Measurements from ENCODE around the gene RUBCNL. TPM values are rescaled to one million over a fixed set of nuclear protein-coding genes. Genes with fewer than 3 reads are reported as not detected.
"Not testable (repeated sequence)": the region's sequence is repeated elsewhere in the genome, so short reads cannot be mapped to it uniquely, and the experiment has no call there.

The RUBCNL gene
- total RNA-seq, 2 experiments from 2014 or later = 0.48 to 1.1 TPM

- no peak for DNase-seq
- Mint-ChIP-seq H3K36me3 (no peaks in the 10 kb centered on the region), H3K4me1 (peaks cover 20% of the 10 kb centered on the region), H3K27ac (no peak overlapping the region), H3K9me3 (no peaks in the 10 kb centered on the region), H3K4me3 (peak overlapping the region; percentile 84), H3K27me3 (peaks cover 53% of the 10 kb centered on the region)
- POLR2A ChIA-PET = no interaction called here
- ATAC-seq (ENCODE audit: low read depth) = no peak
These were observed 524 bp downstream of the RUBCNL start for GRCh38 chr13:46386392-46387063.

GRCh38 chr13:46385946-46386345 is 1.1 kb downstream of the RUBCNL start:
- POLR2A ChIA-PET = no interaction called here
- H3K4me3 Mint-ChIP-seq = no peak overlapping the region
- H3K27me3 Mint-ChIP-seq = peaks cover 53% of the 10 kb centered on the region
- H3K36me3 Mint-ChIP-seq = no peaks in the 10 kb centered on the region
- H3K9me3 Mint-ChIP-seq = no peaks in the 10 kb centered on the region
- ATAC-seq (ENCODE audit: low read depth) (no peak), DNase-seq (no peak)
- H3K4me1 Mint-ChIP-seq = peaks cover 20% of the 10 kb centered on the region
- H3K27ac Mint-ChIP-seq = no peak overlapping the region

- DNase-seq = no peak
- peaks cover 49% of the 10 kb centered on the region for H3K27me3 Mint-ChIP-seq
- no peak overlapping the region for H3K4me3 Mint-ChIP-seq
- H3K4me1 Mint-ChIP-seq = peaks cover 7% of the 10 kb centered on the region
- H3K36me3 Mint-ChIP-seq = no peaks in the 10 kb centered on the region
- POLR2A ChIA-PET = no interaction called here
- no peaks in the 10 kb centered on the region for H3K9me3 Mint-ChIP-seq
- ATAC-seq (ENCODE audit: low read depth) = no peak
- H3K27ac Mint-ChIP-seq = no peak overlapping the region
These were observed 3.7 kb downstream of the RUBCNL start for GRCh38 chr13:46383383-46383782.

- no peaks in the 10 kb centered on the region for H3K36me3 Mint-ChIP-seq
- POLR2A ChIA-PET = no interaction called here
- H3K4me1 Mint-ChIP-seq = peaks cover 3% of the 10 kb centered on the region
- H3K4me3 Mint-ChIP-seq = no peak overlapping the region
- ATAC-seq (ENCODE audit: low read depth) (no peak), DNase-seq (no peak)
- H3K27me3 Mint-ChIP-seq = peaks cover 39% of the 10 kb centered on the region
- H3K9me3 Mint-ChIP-seq = no peaks in the 10 kb centered on the region
- H3K27ac Mint-ChIP-seq = no peak overlapping the region
These were observed 4.8 kb downstream of the RUBCNL start for GRCh38 chr13:46382224-46382623.

GRCh38 chr13:46380242-46380641 is 6.8 kb downstream of the RUBCNL start:
- Mint-ChIP-seq H3K36me3 (no peaks in the 10 kb centered on the region), H3K27ac (no peak overlapping the region), H3K27me3 (peaks cover 23% of the 10 kb centered on the region), H3K9me3 (no peaks in the 10 kb centered on the region), H3K4me1 (peaks cover 2% of the 10 kb centered on the region), H3K4me3 (no peak overlapping the region)
- POLR2A ChIA-PET = no interaction called here
- no peak for DNase-seq
- ATAC-seq (ENCODE audit: low read depth) = no peak

GRCh38 chr13:46379611-46380010 is 7.4 kb downstream of the RUBCNL start:
- H3K27me3 Mint-ChIP-seq = peaks cover 17% of the 10 kb centered on the region
- POLR2A ChIA-PET = no interaction called here
- no peaks in the 10 kb centered on the region for H3K36me3 Mint-ChIP-seq
- no peak overlapping the region for H3K27ac Mint-ChIP-seq
- no peak overlapping the region for H3K4me3 Mint-ChIP-seq
- H3K4me1 Mint-ChIP-seq = peaks cover 5% of the 10 kb centered on the region
- DNase-seq = no peak
- no peaks in the 10 kb centered on the region for H3K9me3 Mint-ChIP-seq
- no peak for ATAC-seq (ENCODE audit: low read depth)

- H3K4me1 Mint-ChIP-seq = peaks cover 6% of the 10 kb centered on the region
- POLR2A ChIA-PET = no interaction called here
- peaks cover 7% of the 10 kb centered on the region for H3K27me3 Mint-ChIP-seq
- no peaks in the 10 kb centered on the region for H3K36me3 Mint-ChIP-seq
- ATAC-seq (ENCODE audit: low read depth) (no peak), DNase-seq (no peak)
- no peak overlapping the region for H3K4me3 Mint-ChIP-seq
- H3K9me3 Mint-ChIP-seq = no peaks in the 10 kb centered on the region
- no peak overlapping the region for H3K27ac Mint-ChIP-seq
These were observed 8.6 kb downstream of the RUBCNL start for GRCh38 chr13:46378411-46378810.

- no peaks in the 10 kb centered on the region for H3K36me3 Mint-ChIP-seq
These were observed 9.5 kb downstream of the RUBCNL start for GRCh38 chr13:46377554-46377953.

GRCh38 chr13:46374710-46375109 is 12.3 kb downstream of the RUBCNL start:
- H3K4me3 Mint-ChIP-seq = no peak overlapping the region
- POLR2A ChIA-PET = no interaction called here
- H3K27ac Mint-ChIP-seq = no peak overlapping the region
- ATAC-seq (ENCODE audit: low read depth) (no peak), DNase-seq (no peak)
- H3K27me3 Mint-ChIP-seq = peaks cover 4% of the 10 kb centered on the region
- H3K4me1 Mint-ChIP-seq = peaks cover 5% of the 10 kb centered on the region
- H3K9me3 Mint-ChIP-seq = no peaks in the 10 kb centered on the region
- no peaks in the 10 kb centered on the region for H3K36me3 Mint-ChIP-seq

More at GRCh38 chr13:46377554-46377953, 9.5 kb downstream of the RUBCNL start:
- Mint-ChIP-seq H3K27me3 (peaks cover 5% of the 10 kb centered on the region), H3K4me1 (peaks cover 5% of the 10 kb centered on the region), H3K9me3 (no peaks in the 10 kb centered on the region), H3K4me3 (no peak overlapping the region), H3K27ac (no peak overlapping the region)
- POLR2A ChIA-PET = no interaction called here
- DNase-seq = no peak
- no peak for ATAC-seq (ENCODE audit: low read depth)

GRCh38 chr13:46373623-46374022 is 13.4 kb downstream of the RUBCNL start:
- peaks cover 5% of the 10 kb centered on the region for H3K4me1 Mint-ChIP-seq
- H3K36me3 Mint-ChIP-seq = no peaks in the 10 kb centered on the region
- no peak for ATAC-seq (ENCODE audit: low read depth)
- DNase-seq = no peak
- H3K4me3 Mint-ChIP-seq = no peak overlapping the region
- H3K27me3 Mint-ChIP-seq = peaks cover 7% of the 10 kb centered on the region
- no peak overlapping the region for H3K27ac Mint-ChIP-seq
- POLR2A ChIA-PET = no interaction called here
- no peaks in the 10 kb centered on the region for H3K9me3 Mint-ChIP-seq

- H3K36me3 Mint-ChIP-seq; ATAC-seq (ENCODE audit: low read depth); H3K4me1 Mint-ChIP-seq; H3K27ac Mint-ChIP-seq; DNase-seq; H3K4me3 Mint-ChIP-seq; H3K27me3 Mint-ChIP-seq; H3K9me3 Mint-ChIP-seq; POLR2A ChIA-PET: not testable (repeated sequence)
These were observed 14.1 kb downstream of the RUBCNL start for GRCh38 chr13:46372938-46373337.

- no peak for ATAC-seq (ENCODE audit: low read depth)
- no peaks in the 10 kb centered on the region for H3K9me3 Mint-ChIP-seq
- H3K4me3 Mint-ChIP-seq = no peak overlapping the region
- POLR2A ChIA-PET = no interaction called here
- no peak overlapping the region for H3K27ac Mint-ChIP-seq
- no peaks in the 10 kb centered on the region for H3K36me3 Mint-ChIP-seq
- DNase-seq = no peak
- H3K27me3 Mint-ChIP-seq = peaks cover 9% of the 10 kb centered on the region
- peaks cover 5% of the 10 kb centered on the region for H3K4me1 Mint-ChIP-seq
These were observed 15.0 kb downstream of the RUBCNL start for GRCh38 chr13:46372071-46372470.

- H3K9me3 Mint-ChIP-seq = no peaks in the 10 kb centered on the region
- peaks cover 7% of the 10 kb centered on the region for H3K27me3 Mint-ChIP-seq
- POLR2A ChIA-PET = no interaction called here
- no peak for ATAC-seq (ENCODE audit: low read depth)
- no peak for DNase-seq
- H3K4me1 Mint-ChIP-seq = peaks cover 2% of the 10 kb centered on the region
- H3K36me3 Mint-ChIP-seq = no peaks in the 10 kb centered on the region
- no peak overlapping the region for H3K4me3 Mint-ChIP-seq
- no peak overlapping the region for H3K27ac Mint-ChIP-seq
These were observed 17.4 kb downstream of the RUBCNL start for GRCh38 chr13:46369506-46370277.

- H3K4me3 Mint-ChIP-seq = no peak overlapping the region
- H3K36me3 Mint-ChIP-seq = no peaks in the 10 kb centered on the region
- POLR2A ChIA-PET = no interaction called here
- H3K9me3 Mint-ChIP-seq = no peaks in the 10 kb centered on the region
- no peak overlapping the region for H3K27ac Mint-ChIP-seq
- H3K27me3 Mint-ChIP-seq = peaks cover 7% of the 10 kb centered on the region
- ATAC-seq (ENCODE audit: low read depth) (no peak), DNase-seq (no peak)
- H3K4me1 Mint-ChIP-seq = no peaks in the 10 kb centered on the region
These were observed 19.3 kb downstream of the RUBCNL start for GRCh38 chr13:46367617-46368327.
